HAP-1 (cell line): ENCODE data around the gene SLIT1.
"Not testable (repeated sequence)": the region's sequence is repeated elsewhere in the genome, so short reads cannot be mapped to it uniquely, and the experiment has no call there.

Experiments used
- DNase-seq, 2 experiments: peaks; one replicate each; pipeline ENCODE4 v3.0.0-alpha.2; 2016 to 2020; ENCODE audit warnings: low spot score in 2 of 2
- H3K27me3 ChIP-seq: fragments of 250-450 bp; sonication (Bioruptor Pico); 2 replicates; pipeline ENCODE4 v1.5.1; 2020; ENCODE audit warnings: low read depth, mild to moderate bottlenecking, moderate library complexity
- H3K36me3 ChIP-seq: fragments of 250-450 bp; sonication (Bioruptor Pico); replicated peaks from 2 replicates; pipeline ENCODE4 v1.5.1; 2020; ENCODE audit warnings: mild to moderate bottlenecking
- H3K4me1 ChIP-seq: fragments of 250-450 bp; sonication (Bioruptor Pico); 2 replicates; pipeline ENCODE4 v1.5.1; 2020; ENCODE audit warnings: mild to moderate bottlenecking
- H3K4me3 ChIP-seq: fragments of 250-450 bp; sonication (Bioruptor Pico); 2 replicates; pipeline ENCODE4 v1.5.1; 2020; ENCODE audit warnings: mild to moderate bottlenecking, moderate library complexity
- H3K9me3 ChIP-seq: fragments of 250-450 bp; sonication (Bioruptor Pico); 2 replicates; pipeline ENCODE4 v1.5.1; 2020; ENCODE audit warnings: mild to moderate bottlenecking, moderate library complexity
- in situ Hi-C: fragments of 300-500 bp; cut with MboI; formaldehyde crosslinking; loops from 3 replicates; pipeline ENCODE4 v1.14.3; 2020; ENCODE audit warnings: low sequenced_read_pairs, inconsistent platforms, mixed read lengths

The SLIT1 gene

GRCh38 chr10:97100657-97101056 is 85.1 kb downstream of the SLIT1 start:
- no peak for DNase-seq
- Histone ChIP-seq H3K27me3 (0 out of 2 replicates have a peak, but pooled peaks cover 5% of the 10 kb centered on the region), H3K4me3 (no peak overlapping the region), H3K36me3 (no peaks in the 10 kb centered on the region), H3K4me1 (no peaks in the 10 kb centered on the region), H3K9me3 (no peaks in the 10 kb centered on the region)
- in situ Hi-C loops: no loop called here

GRCh38 chr10:97099868-97100267 is 85.9 kb downstream of the SLIT1 start:
- no peak for DNase-seq
- Histone ChIP-seq H3K4me1 (no peaks in the 10 kb centered on the region), H3K4me3 (no peak overlapping the region), H3K9me3 (no peaks in the 10 kb centered on the region), H3K27me3 (0 out of 2 replicates have a peak, but pooled peaks cover 5% of the 10 kb centered on the region), H3K36me3 (no peaks in the 10 kb centered on the region)
- in situ Hi-C loops: no loop called here

GRCh38 chr10:97099089-97099488 is 86.7 kb downstream of the SLIT1 start:
- no peaks in the 10 kb centered on the region for H3K36me3 ChIP-seq
- H3K27me3 ChIP-seq: 0 out of 2 replicates have a peak, but pooled peaks cover 5% of the 10 kb centered on the region
- H3K4me1 ChIP-seq: no peaks in the 10 kb centered on the region
- no peaks in the 10 kb centered on the region for H3K9me3 ChIP-seq
- no peak overlapping the region for H3K4me3 ChIP-seq
- DNase-seq: no peak
- in situ Hi-C loops: no loop called here

- in situ Hi-C loops: no loop called here
- Histone ChIP-seq H3K4me3 (no peak overlapping the region), H3K9me3 (no peaks in the 10 kb centered on the region), H3K36me3 (no peaks in the 10 kb centered on the region), H3K27me3 (0 out of 2 replicates have a peak, but pooled peaks cover 5% of the 10 kb centered on the region), H3K4me1 (no peaks in the 10 kb centered on the region)
- no peak for DNase-seq
Observed at GRCh38 chr10:97097084-97097433, 88.7 kb downstream of the SLIT1 start.

- 0 out of 2 replicates have a peak, but pooled peaks cover 5% of the 10 kb centered on the region for H3K27me3 ChIP-seq
Observed at GRCh38 chr10:97096261-97097083, 89.3 kb downstream of the SLIT1 start.

GRCh38 chr10:97095701-97096260 is 90.0 kb downstream of the SLIT1 start:
- no peak for DNase-seq
- no peaks in the 10 kb centered on the region for H3K4me1 ChIP-seq
- H3K27me3 ChIP-seq: peaks cover 10% of the 10 kb centered on the region; the same call in 1 of the 2 replicates
- in situ Hi-C loops: no loop called here
- no peaks in the 10 kb centered on the region for H3K36me3 ChIP-seq
- no peak overlapping the region for H3K4me3 ChIP-seq
- no peaks in the 10 kb centered on the region for H3K9me3 ChIP-seq

More at GRCh38 chr10:97096261-97097083, 89.3 kb downstream of the SLIT1 start:
- DNase-seq: no peak
- in situ Hi-C loops: no loop called here
- H3K9me3 ChIP-seq: no peaks in the 10 kb centered on the region
- no peaks in the 10 kb centered on the region for H3K36me3 ChIP-seq
- no peak overlapping the region for H3K4me3 ChIP-seq
- no peaks in the 10 kb centered on the region for H3K4me1 ChIP-seq

GRCh38 chr10:97090644-97091043 is 95.1 kb downstream of the SLIT1 start:
- Histone ChIP-seq H3K9me3 (no peaks in the 10 kb centered on the region), H3K4me3 (no peak overlapping the region), H3K27me3 (peaks cover 15% of the 10 kb centered on the region; the same call in 1 of the 2 replicates), H3K4me1 (no peaks in the 10 kb centered on the region), H3K36me3 (no peaks in the 10 kb centered on the region)
- in situ Hi-C loops: no loop called here
- no peak for DNase-seq

GRCh38 chr10:97090035-97090434 is 95.7 kb downstream of the SLIT1 start:
- H3K9me3 ChIP-seq: no peaks in the 10 kb centered on the region
- in situ Hi-C loops: no loop called here
- H3K36me3 ChIP-seq: no peaks in the 10 kb centered on the region
- no peak for DNase-seq
- peaks cover 15% of the 10 kb centered on the region; the same call in 1 of the 2 replicates for H3K27me3 ChIP-seq
- no peaks in the 10 kb centered on the region for H3K4me1 ChIP-seq
- no peak overlapping the region for H3K4me3 ChIP-seq

GRCh38 chr10:97089209-97089870 is 96.4 kb downstream of the SLIT1 start:
- Histone ChIP-seq H3K36me3 (no peaks in the 10 kb centered on the region), H3K4me1 (no peaks in the 10 kb centered on the region), H3K27me3 (peaks cover 15% of the 10 kb centered on the region; the same call in 1 of the 2 replicates), H3K4me3 (no peak overlapping the region), H3K9me3 (no peaks in the 10 kb centered on the region)
- in situ Hi-C loops: no loop called here
- no peak for DNase-seq

- DNase-seq: no peak
- Histone ChIP-seq H3K36me3 (no peaks in the 10 kb centered on the region), H3K27me3 (peaks cover 15% of the 10 kb centered on the region; the same call in 1 of the 2 replicates), H3K4me3 (no peak overlapping the region), H3K4me1 (no peaks in the 10 kb centered on the region), H3K9me3 (no peaks in the 10 kb centered on the region)
- in situ Hi-C loops: no loop called here
Observed at GRCh38 chr10:97087296-97087695, 98.5 kb downstream of the SLIT1 start.

GRCh38 chr10:97086530-97086929 is 99.2 kb downstream of the SLIT1 start:
- Histone ChIP-seq H3K4me1 (no peaks in the 10 kb centered on the region), H3K9me3 (no peaks in the 10 kb centered on the region), H3K4me3 (no peak overlapping the region), H3K27me3 (peaks cover 15% of the 10 kb centered on the region; the same call in 1 of the 2 replicates), H3K36me3 (no peaks in the 10 kb centered on the region)
- in situ Hi-C loops: no loop called here
- DNase-seq: no peak

- DNase-seq: no peak
- no peaks in the 10 kb centered on the region for H3K4me1 ChIP-seq
- no peaks in the 10 kb centered on the region; the same call in 1 of the 2 replicates for H3K27me3 ChIP-seq
- H3K9me3 ChIP-seq: no peaks in the 10 kb centered on the region
- no peak overlapping the region for H3K4me3 ChIP-seq
- no peaks in the 10 kb centered on the region for H3K36me3 ChIP-seq
- in situ Hi-C loops: no loop called here
Observed at GRCh38 chr10:97083228-97083829, 102.4 kb downstream of the SLIT1 start.

GRCh38 chr10:97082575-97082974 is 103.2 kb downstream of the SLIT1 start:
- H3K4me1 ChIP-seq, H3K9me3 ChIP-seq, in situ Hi-C loops, H3K27me3 ChIP-seq, H3K36me3 ChIP-seq, DNase-seq, H3K4me3 ChIP-seq: not testable (repeated sequence)
